Activated CD4-positive, alpha-beta T cell treated with anti-CD3 and anti-CD28 coated beads for 24 hours (primary cell): ENCODE results near the gene SLC35F2.
"Not testable (repeated sequence)": the region's sequence is repeated elsewhere in the genome, so short reads cannot be mapped to it uniquely, and the experiment has no call there.

ENCODE experiments used
- DNase-seq, 2 donors: peaks; one replicate each; pipeline ENCODE4 v3.0.0-alpha.2; 2020; ENCODE audit warnings: low read depth in 2 of 2

SLC35F2 gene

DNA sequence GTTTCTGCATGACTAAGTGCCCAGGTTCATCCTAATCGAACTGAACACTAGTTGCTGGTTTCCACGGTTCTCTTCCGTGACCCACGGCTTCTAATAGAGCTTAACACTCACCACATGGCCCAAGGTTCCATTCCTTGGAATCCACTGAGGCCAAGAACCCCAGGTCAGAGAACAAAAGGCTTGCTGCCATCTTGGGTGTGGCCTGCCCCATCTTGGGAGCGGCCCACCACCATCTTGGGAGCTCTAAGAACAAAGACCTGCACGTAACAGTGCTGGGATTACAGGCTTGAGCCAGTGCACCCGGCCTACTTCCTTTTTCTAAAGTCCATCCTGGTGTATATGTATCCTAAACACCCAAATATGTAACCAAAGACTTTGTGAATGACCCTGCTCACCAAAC lies 68.8 kb downstream of the SLC35F2 start:
- DNase-seq: no peak

DNA sequence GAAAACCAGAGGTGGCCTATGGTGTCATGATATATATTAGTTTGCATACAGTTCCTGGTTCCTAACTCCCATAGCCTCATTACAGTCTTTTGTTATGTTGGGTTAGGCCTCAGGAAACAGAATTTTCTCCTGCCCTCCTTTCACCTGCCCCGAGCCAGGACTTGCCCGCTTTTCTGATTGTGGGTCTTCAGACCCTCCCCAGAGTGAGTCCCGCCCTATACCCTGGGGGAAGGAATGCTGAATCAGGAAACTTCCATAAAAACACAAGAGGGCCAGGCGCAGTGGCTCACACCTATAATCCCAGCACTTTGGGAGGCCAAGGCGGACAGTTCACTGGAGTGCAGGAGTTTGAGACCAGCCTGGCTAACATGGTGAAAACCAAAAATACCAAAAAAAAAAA lies 70.9 kb downstream of the SLC35F2 start:
- no peak for DNase-seq

DNA sequence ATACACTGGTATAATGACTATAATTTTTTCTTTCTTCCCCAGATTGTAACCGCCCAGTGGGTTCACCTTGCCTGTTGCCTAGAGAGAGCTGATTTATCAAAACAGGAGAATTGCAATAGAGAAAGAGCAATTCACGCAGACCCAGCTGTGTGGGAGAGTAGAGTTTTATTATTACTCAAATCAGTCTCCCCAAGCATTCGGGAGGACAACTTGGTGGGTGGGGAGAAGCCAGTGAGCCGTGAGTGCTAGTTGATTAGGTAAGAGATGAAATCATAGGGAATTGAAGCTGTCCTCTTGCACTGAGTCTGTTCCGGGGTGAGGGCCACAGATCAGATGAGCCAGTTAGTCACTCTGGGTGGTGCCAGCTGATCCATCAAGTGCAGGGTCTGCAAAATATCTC lies 73.2 kb downstream of the SLC35F2 start:
- peak in 1 of 2 donors; percentile 12 for DNase-seq

DNA sequence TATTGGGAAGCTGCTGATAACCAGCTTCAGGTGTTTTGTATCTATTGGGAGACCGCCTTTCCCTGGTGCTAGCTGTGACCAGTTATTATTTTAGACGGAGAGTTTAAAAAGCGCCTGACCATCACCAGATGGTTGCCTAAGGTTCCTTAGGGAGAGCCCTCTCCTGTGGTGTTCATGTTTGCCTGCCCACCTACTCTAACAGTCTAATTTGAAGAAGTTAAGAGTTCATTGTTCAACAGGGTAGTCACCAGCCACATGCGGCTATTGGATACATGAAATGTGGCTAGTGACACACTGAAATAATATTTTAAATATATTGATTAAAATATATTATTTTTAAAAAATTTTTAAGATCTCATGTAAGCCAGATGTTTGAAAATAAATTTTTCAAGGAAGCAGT lies 75.5 kb downstream of the SLC35F2 start:
- no peak for DNase-seq

DNA sequence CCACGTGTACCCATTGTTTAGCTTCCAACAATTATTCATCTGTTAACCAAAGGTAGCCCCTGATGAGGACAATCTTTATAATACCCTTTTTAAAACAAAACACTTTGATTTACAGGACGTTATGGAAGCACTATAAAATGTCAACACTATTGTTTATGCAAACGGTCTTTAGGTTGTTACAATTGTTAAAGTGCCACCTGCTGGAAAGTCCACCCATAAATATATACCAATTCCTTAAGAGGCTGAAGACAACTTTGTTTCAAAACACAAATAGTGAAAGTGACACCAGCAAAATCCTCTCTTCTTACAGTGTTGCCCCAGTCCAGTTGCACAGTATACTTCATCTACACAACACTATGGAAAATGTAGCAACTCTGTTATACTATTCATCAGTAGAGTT lies 77.8 kb downstream of the SLC35F2 start:
- no peak for DNase-seq

DNA sequence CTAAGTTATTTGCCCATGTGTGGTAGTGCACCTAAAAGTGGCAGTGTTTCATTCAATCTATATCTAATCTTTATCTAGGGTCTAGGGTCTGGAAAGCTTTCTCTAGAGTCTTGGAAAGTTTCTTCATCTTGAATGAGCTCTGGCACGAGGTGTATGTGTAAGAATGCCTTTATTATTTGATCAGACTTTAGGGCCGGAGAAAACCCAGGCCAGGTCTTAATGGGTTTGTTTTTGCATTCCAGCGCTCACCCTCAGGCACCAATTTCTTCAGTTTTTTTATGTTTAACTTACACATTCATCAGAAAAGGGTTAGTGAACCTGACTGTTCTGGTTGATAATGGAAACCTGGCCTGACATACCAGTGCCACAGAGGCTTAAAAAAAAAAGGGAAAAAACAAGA lies 78.5 kb downstream of the SLC35F2 start:
- DNase-seq: no peak

DNA sequence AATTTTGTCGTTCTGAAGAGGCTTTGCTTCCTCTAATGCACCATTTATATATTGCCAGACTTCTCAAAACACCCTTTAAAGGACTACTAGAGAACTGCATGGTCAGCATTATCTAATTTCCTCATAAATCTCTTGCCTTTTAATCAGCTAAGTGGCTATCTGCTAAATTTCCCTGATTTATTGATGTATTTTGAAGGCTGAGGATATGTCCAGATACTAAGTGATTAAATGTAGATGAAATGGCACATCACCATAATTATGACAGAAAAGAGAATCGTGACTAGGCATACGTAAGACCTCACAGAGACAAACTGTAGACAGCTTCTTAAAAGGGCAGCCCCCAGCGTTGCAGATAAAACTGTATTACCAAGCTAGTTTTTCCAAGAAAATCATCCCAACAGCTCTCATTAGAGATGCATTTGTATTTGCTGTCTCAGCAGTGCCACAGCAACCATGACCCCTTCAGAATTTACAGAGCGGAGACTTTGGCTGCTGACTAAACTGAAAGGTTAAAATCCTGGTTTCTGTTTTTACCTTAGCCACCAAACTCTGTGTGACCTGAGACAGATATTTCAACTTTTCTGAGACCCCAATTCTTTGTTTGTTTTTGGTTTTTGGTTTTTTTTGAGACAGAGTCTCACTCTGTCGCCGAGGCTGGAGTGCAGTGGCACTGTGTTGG lies 79.6 kb downstream of the SLC35F2 start:
- DNase-seq: no peak

DNA sequence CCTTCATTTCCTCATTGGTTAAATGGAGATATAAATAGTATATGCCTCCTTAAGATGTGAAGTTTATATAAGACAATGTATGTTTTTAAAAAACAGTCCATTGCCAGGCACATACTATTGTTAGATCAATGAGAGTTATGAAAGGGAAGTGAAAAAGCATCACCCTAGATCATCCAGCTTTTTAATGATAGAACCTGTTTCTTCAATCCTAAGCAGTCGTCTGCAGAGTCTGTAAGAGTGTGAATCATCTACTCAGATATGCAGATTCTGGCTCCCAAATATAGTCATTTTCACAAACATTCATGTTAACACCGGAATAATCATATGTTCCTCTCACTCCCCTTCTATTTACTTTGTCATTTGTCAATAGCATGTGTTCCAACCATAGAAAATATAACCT lies 81.5 kb downstream of the SLC35F2 start:
- DNase-seq: no peak

DNA sequence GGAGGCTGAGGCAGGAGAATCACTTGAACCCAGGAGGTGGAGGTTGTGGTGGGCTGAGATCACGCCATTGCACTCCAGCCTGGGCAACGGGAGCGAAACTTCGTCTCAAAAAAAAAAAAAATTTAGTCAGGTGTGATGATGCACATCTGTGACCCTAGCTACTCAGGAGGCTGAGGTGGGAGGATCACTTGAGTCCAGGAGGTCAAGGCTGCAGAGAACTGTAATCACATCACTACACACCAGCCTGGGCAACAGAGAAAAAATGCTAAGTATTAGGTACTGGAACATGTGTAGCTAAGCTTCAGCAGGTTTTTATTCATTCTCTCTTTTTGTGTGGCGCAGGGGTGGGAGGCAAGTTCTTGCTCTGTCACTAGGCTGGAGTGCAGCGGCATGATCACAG lies 82.5 kb downstream of the SLC35F2 start:
- no peak for DNase-seq

DNA sequence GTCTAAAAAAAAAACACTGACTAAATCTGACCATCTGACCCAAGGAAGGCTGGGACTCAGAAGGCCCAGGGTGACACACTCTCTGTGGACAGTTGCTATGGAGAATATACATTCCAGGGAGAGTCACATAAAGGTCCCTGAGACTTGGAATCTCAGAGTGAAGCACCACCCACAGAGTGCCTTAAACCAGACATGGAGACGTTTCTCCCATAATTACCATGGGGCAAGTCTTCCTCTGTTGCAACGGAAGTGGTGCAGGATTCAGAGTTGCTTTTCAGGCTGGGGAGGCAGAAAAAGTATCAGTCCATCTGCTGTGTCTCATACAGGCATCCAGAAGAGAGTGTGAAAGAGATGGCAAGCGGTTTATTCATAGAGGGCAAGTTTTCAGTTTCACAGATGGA lies 88.0 kb downstream of the SLC35F2 start:
- DNase-seq: no peak

DNA sequence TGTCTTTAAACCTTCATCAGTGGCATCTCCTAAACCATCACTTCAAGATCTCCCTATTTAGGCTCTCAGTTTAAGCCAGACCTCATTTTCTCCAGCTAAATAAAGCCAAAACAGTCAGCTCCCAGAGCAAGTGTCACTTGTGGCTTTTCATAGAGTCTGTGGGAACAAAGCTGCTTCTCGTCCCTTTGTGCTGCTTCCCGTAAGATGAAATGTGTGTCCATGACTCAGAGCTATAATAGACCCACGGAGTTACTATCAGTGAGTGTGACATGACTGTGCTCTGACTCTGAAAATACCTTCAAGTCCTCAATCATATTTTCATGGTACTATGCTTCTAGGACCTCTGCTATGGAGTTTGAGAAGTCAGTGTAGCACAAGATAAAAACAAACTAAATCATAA lies 89.4 kb downstream of the SLC35F2 start:
- DNase-seq: no peak

DNA sequence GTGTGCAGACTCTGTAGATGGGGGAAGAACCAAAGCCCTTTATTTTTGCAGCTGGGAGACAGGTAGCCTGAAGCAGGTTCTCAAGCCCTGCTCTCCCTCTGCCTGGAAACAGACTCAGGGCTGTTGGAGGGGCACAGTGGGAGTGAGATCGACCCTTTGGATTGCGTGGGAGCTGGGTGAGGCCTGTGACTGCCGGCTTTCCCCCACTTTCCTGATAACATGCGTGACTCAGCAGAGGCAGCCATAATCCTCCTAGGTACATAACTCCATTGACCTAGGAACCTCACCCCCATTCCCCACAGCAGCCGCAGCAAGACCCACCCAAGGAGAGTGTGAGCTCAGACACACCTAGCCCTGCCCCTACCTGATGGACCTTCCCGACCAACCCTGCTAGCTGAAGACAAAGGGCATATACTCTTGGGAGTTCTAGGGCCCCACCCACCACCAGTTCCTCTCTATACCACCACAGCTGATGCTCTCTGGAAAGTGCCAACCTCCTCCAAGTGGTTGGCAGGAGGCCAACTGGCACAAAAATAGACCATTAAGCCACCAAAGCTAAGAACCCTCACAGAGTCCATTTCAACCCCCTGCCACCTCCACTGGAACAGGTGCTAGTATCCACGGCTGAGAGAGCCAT lies 99.8 kb downstream of the SLC35F2 start:
- DNase-seq: not testable (repeated sequence)

DNA sequence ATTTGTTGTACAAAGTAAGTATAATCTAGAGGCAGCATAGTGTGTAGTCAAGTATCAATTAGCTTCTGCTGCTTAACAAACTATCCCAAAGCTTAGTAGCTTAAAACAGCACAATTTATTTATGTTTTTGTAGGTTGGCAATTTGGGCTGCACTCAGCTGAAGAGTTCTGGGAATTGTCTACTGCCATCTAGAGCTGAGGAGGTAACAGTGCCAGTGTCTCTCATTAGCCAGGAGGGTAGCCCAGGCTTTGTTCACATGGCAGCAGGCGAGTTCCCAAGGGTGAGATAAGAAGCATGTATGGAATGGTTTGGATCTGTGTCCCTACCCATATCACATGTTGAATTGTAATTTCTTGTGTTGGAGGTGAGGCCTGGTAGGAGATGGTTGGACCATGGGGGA lies 100.9 kb downstream of the SLC35F2 start:
- no peak for DNase-seq

DNA sequence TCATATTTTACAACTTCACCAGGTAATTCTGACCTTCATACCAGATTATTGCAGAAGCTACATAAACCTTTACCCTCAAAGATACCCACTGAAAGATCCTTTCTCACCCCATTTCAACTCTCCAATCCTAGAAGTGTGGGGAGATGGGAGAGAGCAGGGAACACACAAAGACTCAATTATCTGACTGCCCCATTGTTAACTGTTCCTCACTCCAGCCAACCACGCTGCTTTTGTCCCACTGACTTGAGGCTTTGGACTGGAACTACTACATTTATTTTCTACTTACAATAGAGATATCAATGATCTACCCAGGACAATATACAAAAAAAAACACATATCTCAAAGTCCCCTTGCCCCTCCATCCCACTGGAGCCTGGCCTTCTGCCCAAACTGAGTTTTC lies 102.0 kb downstream of the SLC35F2 start:
- no peak for DNase-seq

DNA sequence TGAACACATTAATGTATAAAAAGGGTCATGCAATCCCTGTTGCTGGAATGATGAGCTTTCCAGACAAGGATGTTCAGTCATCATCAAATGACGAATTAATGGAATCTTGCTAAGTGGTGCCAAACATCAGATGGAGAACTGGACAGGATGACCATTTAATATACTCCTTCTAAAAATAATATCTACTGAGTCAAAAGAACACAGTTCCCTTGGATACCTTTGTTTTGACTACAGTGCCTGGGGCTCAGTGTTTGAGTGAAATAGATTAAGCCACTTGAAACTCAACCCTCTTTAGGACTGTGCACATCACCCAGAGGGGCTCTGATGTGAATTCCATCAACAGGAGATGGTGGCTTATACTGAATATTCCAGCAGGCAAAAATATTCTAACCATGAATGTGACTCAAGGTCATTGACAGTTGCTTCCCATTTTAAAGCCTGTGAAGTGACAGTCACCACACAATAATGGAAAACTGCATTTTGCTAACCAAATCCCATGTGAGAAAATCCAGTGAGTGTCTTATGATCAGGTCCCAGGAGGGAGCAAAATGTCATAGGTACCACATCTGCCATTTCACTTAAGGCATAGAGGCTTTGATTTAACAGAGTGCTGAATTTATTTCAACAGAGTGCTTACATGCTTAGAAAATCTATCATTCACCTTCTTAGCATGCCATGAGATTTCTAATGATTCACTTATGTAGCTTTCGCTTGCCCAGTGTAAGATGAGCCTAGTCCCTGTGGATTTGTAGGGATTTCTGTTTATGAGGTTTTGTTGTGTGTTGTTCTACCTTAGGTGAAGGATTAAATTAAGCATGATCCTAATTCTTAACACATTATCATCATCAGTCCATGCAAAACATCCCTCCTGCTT lies 105.4 kb downstream of the SLC35F2 start:
- no peak for DNase-seq

DNA sequence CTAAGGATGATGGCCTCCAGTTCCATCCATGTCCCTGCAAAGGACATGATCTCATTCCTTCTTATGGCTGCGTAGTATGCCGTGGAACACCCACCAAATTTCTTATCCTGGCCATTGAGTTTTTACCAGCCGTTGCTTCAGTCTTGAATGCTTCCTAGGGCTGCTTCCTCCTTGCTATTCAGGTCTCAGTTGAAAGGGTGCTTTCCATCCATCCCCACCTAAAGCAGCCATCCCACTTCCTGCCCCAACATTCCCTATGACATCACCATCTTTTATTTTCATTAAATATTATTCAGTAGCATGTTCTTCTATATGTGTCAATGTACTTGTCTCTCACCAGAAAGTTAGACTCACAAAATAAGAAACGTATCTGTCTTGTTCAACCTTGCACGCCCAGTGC lies 106.1 kb downstream of the SLC35F2 start:
- DNase-seq: no peak

DNA sequence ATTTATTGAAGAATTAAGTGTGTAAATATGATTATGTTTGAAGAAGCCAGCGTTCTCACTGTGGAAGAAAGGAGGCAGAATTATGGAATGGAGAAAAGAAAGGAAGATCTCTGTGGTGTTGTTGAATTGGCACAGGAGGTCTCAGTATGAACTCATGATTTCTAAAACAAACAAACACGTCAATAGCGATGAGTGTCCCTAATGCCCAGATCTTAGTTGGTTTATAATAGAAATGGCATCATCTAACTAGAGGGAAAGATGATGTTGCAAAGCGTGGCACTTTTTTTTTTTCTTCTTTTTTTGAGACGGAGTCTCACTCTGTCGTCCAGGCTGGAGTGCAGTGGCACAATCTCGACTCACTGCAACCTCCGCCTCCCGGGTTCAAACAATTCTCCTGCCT lies 107.5 kb downstream of the SLC35F2 start:
- no peak for DNase-seq

DNA sequence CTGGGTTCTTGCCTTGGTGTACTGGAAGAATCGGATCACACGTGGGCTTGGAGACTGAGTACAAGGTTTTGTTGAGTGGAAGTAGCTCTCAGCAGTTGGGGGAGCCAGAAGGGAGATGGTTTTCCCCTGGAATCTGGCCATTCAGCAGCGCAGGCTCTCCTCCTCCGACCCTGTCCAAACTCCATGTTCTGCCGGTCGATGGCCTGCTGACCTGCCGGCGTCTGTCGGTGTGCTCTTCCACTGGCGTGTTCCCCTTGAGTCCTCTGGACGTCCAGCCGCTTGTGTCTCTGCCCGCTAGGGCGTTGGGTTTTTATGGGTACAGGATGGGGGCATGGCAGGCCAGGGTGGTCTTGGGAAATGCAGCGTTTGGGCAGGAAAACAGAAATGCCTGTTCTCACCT lies 108.3 kb downstream of the SLC35F2 start:
- DNase-seq: no peak

DNA sequence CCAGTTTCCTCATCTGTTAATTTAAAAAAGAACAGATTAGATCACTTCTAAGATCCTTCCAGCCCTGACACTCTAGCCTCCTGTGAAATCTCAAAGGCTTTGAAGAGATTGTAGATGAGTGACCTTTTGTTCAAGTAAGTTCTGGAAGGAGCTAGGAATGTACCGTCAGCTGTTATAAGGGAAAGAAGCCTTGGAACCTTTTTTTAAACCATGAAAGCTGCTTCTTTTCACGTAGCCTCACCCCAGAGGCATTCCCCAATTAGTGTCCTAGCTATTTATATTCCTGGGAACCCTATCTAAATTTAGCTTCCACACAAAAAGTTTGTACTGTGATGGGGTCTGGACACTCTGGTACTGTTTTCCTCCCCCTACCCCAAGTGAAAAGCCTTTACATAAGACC lies 111.0 kb downstream of the SLC35F2 start:
- no peak for DNase-seq

DNA sequence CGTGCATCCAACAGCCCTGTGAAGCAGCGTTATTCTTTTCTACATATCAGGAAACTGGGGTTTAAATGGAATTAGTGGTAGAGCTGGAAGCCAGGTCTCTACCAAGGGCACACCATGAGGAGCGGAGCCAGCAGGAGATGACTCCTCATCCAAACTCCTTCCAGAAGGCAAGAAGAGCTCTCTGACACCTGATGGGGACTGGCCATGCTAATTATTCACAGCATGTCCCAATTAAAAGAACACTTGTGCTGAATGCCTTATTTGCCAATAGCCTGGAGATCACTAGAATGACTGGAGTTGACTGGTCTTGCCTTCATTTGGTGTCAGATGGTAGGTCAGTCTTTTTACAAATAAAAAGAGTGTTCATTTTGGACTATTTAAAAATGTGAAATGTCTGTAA lies 113.9 kb downstream of the SLC35F2 start:
- no peak for DNase-seq

DNA sequence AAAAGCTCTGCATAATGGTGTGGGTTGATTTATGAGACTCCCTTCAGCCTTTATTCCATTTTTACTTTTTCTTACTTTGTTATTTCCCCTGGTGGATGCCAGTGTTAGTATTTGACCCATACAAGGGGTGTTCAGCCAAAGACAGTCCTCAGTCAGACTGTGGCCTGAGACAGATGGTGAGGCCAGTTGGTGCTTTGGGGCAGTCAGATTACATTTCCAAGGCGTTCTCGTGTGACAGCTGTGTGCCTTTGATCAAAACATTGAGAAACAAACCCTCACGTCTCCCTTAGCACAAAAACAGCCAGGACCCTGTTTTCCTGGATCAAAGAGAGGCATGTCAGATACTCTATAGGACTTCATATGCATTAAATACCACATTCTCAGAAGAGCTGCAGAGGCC lies 115.4 kb downstream of the SLC35F2 start:
- no peak for DNase-seq

DNA sequence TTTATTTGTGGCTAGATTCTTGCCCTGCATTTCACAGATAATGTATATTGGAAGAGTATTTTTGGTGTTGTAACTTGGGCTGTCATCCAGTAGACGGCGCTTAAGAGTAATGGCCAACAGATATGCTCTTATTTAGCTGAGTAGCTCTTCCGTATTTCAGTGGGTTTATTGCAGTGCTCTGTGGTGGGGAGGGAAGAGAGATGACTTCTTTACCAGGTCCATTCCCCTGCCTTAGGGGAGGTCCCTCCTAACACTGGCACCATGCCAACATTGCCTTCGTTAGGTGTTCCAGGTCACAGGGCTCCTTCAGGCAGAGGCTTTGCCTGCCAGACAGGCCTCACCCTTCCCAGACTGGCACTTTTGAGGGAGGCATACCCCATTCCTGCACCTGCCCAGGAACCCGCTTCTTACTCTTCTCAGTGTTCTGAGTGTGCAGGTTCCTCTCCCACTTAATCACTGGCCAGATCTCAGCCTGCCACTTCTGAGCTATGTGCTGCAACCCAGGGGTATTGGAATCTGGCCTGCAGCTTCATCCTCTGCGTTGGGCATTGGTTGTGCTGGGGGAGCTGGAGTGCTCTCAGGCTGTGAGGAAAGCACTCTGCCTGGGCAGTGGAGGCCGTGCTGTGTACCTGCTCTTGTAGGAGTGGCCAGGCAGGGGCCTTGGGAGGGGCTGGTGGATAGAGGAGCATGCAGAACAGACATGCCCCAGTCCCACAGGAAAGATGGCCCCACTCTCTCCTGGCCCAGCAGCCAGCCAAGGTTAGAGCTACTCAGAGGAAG lies 117.4 kb downstream of the SLC35F2 start:
- no peak for DNase-seq
